NOMO-1 treated with dmso at 0.1 percent for 144 hours (cell line): Measurements from ENCODE around the gene THADA.
A peak's percentile ranks its signal among the peaks of the same experiment; 100 is the strongest.

Experiments
- DNase-seq: peaks from one replicate; lab custom pipeline; 2025; ENCODE audit not compliant: unreplicated experiment; lab: John Stamatoyannopoulos, UW

Gene THADA

DNA sequence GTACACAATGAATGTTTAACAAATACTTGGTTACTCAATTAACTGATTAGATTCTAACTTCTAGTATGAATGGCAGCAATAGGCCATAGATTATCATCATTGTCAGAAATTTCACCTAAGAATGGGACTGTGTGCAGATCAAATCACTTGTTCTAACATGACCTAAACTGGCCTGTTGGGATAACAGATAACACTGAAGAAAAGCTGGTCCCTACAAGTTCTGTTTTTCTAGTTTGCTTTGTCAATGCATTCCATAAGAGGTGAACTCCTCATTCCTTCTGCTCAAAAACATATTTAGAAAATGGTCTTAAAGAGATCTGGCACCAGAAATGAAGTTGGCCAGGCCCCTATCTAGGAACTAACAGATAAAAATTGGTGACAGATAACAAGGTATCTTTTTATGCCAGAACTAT is 175.4 kb downstream of the THADA start:
- no peak for DNase-seq

DNA sequence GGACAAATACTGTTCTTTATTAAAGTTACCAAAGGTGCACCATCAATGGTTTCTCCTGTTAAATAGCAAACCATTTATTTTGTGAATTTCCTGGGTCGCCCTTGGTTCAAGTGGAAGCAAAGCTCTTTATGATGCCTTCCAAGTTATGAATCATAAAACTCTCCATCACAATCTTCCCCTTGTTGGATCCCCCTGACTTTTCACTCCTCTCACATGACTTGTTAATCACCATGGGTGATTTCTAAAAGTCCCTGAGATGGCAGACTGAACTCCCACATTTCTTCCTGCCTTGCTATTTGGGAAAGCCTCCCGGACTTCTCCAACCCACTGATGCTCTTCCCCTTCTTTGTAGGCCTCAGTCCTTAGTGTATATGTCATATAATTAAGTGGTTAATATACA is 176.0 kb downstream of the THADA start:
- DNase-seq = no peak

DNA sequence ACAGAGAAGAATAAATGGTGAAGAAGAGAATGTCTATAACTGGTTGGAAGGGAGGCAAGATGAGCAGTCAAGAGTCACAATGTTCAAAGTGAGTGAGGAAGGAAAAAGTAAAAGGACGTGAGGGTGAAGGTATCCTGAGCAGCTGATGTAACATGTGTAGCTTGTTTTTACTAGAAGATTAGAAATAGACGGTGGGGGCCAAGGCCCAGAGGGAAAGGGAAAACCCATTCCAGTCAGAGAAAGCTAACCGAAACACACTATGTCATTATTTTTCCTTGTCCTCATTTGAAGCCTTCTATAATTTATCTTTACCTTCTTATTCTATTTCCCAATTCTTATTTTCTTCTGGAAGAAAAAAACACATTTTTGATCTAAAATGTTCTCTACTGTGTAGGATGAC is 176.6 kb downstream of the THADA start:
- no peak for DNase-seq

DNA sequence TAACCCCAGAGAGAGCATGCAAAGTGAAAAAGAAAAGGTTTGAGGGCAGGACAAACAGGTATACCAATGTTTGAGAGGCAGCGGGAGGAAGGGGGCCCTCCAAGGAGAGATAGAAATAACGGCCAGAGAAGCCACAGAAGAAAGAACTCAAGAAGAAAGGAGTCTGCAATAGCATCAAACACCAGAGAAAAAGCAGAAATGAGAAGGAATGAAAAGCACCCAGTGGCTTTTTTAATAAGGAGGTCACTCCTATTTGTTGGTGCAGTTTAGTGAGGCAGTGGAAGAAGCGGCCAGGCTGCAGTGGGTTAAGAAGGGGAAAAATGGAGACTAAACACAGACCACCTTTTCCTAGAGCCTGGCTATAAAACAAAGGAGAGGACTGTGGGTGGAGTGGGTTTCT is 177.2 kb downstream of the THADA start:
- peak; percentile 17 for DNase-seq

DNA sequence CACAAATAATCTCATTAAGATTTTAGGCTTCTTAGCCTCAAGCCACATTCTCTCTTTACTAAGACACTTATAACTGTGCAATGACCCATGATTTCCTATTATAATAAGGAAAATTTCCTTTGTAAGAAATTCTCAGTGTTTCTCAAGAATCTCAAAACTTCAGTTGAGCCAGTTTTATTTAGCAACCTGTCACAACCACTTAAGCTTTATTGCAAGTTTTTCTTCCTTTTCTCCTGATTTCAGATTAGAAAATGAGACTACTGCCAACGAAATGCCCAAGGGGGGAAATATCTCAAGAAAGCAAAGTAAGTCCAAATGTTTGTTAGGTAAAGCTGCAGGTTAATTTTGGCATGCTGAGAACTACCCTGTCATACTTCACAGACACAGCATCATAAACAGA is 178.5 kb downstream of the THADA start:
- peak; percentile 74 for DNase-seq

DNA sequence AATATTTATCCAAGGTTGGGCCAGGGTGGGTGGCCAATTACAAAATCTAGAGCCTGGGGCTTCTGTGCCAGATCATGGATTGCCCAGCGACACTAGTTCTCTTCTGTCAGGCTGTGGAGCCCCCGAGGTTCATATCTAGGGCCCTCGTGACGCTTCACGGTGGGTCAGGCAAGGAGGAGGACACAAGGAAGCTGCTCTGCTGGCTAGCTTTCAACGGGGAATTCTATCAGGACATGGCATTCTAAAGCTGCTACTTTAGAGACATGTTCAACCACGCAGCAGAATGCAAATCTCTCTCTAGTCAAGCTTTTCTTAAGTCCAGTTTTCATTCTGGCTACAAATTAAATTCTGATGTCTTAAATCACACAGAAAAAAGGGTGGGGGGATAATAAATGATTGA is 180.2 kb downstream of the THADA start:
- DNase-seq = no peak

DNA sequence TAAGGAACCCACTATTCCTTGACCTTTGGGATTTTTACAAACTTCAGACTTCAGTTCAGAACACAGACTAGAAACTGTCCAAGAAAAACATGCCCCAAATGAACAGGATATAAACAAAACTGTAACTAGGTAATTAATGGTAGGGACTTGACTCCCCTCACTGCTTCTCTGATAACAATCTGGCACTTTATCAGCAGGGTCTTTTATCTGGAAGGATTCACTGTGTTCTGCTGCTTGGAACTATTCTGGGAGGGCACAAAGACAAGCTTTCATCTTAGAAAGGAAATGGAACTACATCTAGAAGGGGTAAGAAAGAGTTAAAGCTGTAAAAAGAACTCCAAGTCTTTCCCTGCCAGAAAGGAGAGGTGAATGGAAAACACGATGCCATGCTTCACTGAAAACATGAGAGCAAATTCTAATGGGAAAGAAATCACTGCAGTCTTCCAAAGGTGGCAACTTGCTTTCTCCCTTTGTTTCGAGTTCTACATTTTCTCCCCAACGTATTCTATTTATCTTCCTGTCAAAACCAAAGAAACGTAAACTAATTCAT is 181.2 kb downstream of the THADA start:
- DNase-seq = no peak

DNA sequence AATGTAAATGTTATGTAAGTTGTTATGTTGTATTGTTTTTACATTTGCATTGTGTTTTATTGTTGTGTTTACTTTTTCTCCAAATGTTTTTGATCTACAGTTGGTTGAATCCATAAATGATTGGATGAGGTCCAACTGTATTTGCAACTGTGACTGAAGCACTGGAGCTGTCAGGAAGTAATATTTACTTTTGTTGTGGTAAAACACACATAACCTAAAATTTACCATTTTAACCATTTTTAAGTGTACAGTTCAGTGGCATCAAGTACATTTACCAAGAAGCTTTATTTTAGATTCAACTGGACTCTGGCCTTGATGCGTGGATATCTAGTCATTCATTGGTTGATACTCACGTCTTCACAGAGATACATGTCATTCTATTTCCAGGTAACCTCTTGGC is 181.8 kb downstream of the THADA start:
- DNase-seq = no peak

DNA sequence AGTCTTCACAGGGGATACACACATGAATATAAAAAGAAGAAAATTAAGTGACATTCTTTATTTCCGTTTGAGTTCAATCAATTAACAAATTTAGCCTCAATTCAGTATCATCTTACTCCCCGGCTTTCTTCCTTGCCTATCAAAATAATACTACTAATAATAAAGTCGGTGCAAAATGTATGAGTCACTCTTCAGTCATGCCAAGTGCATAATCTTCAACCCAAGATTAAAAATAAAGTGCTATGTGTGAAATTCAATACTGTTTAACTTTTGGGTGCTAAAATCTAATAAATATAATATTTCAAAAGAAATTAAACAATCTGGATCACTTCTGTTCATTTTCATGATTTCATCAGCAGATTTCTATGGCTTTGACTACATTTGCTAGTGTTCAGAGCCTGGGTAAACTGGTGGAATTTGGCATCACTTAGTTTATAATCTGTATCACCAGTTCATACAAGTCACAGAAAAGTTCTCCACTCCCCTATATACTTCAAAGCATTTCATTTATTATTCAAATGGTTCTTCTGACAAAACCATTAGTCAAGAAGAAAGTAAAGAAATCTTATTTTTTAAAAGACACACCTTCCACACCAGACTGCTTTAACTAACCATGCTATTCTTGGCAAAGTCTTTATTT is 183.6 kb downstream of the THADA start:
- no peak for DNase-seq

DNA sequence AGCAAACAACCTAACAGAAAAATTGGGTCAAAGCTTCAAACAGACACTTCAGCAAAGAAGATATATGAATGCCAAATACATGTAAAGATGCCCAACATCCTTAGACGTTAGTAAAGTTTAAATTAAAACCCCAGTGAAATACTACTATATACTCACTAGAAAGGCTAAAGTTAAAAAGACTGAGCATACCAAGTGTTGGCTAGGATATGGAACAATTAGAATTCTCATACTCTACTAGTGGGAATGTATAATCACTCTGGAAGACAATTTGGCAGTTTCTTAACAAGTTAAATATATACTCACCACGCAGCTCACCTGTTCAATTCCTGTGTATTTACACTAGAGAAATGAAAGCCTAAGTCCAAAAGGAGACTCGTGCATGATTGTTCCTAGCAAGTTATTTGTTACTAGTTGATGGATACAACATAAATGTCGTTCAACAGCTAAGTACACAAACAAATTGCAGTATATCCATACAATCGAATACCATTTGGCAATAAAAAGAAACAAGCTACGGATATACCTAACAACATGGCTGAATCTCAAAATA is 185.7 kb downstream of the THADA start:
- DNase-seq = no peak

DNA sequence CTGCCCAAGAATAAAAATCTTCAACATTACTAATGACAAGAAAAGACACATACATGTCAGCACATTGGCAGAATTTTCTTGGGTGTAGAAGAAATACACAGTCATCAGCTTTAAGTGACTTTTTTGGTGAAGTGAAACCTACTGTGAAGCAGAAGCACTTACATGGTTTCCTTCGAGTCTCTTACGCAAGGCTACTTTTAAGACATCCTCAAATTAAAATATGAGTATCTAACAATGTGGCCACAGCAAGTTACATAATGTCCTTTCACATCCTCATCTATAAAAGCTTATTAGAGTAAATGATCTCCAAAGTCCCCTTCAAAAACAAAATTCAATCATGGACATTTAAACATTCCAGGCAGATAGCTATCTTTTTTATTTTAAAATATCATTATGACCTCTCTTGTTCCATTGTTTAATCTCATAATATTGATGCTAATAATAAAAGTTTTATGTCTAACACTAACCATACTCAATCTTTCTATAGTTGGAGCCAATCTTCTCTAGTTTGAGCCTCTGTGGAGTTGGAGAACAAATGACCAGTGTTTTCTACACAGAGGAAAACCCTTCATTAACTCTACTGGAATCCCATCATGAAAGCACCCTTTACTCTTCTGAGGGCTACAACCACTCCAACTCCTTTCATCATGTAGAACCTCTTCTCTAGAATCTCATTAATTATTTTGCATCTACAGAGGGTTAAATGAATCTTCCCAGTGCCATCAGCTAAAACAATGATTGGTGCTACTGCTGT is 187.3 kb downstream of the THADA start:
- peak; percentile 79 for DNase-seq

DNA sequence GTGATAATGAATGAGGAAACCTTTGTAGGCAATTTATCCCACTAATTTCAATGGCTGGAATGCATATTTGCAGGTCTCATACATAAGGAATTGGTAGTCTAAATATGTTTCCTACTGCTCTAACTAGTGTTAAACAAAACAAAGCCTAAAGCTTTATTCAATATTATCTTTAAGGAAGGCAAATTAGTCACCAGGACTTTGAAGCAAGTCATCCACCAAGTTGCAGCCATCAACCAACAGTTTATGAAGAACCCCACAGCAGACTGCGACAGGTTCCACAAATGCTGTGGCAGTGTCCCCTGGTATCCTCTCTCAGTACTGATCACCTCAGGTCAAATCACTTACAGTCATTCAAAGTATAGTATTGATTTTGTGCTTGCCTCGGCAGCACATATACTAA is 187.9 kb downstream of the THADA start:
- DNase-seq = peak; percentile 58

DNA sequence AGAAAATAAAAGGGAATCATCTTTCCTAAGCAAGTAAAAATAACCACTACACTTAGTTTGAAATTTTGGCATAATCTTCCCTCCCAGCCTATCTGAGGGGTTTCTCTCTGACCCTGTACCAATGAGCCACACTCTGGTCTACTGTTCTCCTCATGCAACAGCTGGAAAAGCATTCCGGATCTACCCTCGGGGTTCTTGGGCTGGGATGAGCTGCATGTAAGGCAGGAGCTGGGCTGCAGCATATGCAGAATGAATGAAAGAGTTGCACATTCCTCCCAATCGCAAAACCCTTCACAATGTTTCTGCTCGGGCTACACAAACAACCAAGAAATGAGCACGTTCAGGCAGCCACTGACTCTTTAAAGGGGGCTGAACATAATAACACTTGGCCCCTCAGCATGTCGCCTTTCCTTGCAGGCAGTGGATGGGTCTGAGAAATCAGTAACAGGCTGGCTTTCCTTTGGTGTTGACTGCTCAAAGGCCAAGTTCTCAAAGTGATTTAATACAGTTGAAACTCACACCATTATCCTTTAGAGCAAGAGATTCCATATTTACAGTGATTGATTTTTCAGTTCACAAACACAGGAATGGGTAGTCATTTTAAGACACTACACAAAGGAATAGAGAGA is 189.1 kb downstream of the THADA start:
- no peak for DNase-seq

DNA sequence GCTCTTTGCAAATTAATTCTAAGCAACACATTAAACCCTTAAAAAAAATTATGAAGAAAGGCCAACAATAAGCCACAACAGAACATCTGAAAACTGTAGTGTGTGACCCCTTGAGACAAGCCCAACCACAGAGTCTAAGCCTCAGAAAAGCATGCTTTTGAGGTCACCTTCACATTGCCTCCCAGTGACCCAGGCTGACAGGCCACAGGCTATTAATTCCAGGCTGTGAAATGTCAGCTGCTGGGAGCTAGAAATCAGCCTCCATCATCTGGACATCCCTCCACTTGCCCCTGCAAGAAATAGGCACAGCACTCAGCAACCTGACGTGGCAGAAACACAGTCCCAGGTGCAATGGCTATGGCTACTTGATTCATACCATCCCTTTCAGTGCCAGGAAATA is 190.0 kb downstream of the THADA start:
- no peak for DNase-seq

DNA sequence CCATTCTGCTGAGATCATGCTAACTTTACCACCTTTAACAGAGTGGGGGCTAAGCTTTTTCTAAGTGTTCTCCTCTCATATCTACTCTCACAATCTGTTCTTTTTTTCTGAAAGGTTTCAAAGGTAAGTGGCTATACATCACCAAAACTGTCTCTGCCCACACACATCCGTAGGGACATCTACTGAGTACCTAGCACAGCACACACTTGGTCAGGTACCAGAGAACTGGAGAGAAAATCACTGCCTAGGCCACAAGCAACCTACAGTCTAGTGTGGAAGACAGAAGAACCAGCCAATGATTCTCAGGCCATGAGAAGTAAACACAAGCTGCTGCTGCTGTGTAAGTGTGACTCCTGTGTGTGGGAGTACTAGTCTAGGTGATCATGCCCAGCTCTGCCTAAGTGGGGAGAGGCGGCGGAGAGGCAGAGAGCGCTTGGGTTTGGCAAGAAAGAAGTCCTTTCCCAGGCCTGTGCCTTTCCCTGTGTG is 193.3 kb downstream of the THADA start:
- no peak for DNase-seq

DNA sequence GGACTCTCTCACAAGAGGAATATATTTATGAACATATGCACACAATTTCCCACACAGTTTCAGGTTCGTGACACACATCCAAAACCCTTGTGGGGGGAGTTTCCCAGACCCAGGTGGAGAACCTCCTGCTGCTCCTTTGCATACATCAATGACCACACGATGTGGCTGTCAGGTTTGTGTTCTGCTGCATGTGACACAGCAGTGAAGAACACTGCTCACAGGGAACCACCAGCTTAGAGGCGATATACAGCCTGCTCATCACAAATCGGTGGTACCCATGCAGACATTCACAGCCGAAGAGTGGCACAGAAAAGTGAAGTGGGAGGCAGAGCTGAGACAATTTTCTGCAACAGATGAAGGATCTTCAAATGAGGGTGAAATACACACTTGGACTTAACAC is 193.8 kb downstream of the THADA start:
- no peak for DNase-seq

DNA sequence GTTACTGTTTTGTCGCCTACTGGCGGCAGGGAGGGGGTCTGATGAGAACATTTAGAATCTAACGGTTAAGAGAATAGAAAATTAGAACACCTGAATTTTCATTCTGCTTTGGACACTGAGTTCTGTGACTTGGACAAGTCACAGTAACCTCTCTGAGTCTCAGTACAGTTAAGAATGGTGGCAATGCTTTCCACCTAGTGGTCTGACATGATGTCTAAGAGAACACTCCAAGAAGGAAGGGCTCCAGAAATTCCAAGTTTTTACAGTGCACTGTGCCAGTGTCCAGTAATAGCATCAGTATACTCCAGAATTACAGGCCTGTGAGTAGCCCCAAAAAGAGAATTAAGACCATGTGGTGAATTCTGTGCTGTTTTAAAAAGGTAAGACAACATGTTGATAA is 195.3 kb downstream of the THADA start:
- no peak for DNase-seq

DNA sequence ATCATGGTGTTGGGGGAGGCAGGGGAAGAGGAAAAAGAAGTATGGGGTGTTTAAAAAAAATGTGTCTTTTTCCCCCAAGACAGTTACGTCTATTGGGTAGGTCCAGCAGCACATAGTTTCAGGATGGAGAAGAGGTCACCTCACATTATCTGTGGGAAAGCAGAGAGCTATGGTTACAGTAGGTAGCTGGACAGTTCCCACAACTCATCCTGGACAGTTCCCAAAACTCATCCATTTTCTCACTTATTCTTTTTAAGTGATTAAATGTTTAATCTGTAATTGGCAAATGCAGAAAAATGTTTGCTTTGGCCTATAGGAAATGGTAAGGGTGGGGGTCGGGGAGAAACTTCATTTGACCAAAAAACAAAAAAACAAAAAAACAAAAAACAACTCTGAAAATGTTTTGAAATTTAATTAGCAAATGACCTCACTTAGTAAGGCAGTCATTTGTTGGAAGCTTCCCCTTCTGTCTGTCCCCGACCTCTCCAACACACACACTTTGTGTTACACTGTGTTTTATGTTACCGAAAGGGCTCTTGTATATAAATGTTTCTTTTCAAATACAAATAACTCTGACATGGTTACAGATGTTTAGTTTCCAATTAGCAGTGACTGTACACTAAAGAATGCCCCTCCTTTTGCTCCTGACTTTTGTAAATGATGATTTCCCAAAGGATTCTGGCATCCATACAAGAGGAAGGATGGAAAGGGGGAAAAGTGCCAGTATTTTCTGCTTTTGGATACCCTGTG is 196.1 kb downstream of the THADA start:
- DNase-seq = no peak

DNA sequence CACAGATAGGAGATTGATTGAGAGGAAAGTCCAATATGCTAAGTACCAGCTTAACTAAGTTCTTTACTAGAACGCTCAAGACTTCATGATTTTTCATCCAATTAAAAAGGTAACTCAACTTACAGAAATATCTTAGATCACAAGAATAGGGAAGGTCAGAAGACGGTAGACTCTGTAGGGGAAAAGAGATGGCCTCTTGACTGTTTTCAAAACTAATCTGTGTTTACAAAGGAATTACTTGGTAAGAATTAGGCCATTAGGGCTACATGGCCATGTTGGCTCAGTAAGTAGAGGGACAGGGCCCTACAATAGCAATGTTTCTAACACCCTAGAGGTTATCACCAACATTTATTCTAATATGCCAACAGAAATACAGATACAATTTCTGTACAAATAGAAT is 196.7 kb downstream of the THADA start:
- DNase-seq = no peak

DNA sequence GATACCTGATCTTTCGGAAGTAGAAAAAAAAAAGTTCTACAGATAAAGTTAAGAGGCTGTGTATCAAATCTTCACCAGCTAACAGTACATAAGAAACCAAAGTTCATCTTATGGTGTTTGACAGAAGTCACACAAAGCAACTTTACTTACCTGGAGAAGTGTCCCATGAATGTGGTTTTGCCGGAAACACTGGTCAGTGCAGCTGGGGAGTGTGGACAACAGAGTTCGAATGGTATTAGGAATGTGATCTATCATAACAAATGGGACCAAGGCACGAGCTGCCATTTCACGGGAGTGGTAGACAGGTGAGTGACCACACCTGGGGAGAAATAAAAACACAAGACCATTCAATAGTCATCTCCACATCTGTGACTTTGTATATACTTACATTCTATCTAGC is 198.0 kb downstream of the THADA start:
- no peak for DNase-seq

DNA sequence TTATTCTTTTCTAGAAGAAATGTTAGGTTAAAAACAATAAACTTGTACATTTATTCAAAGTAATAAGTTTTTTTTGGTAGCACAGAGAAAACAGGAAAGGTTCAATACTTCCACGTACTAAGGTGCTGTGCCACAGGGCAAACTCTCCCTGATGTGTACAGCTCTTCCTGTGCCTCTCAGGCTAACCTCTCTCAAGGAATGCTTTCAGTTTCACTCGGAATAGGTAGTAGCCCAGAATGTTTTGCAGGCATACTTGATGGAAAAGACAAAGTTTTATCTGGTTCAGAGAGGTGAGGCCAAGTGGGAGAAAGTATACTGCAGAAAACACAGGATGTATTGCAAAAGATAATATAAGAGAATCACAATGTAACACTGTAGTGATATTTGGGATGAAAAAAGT is 198.4 kb downstream of the THADA start:
- DNase-seq = no peak
